ENCODE measurements around the gene PRR20E.
"Not testable (repeated sequence)": the region's sequence is repeated elsewhere in the genome, so short reads cannot be mapped to it uniquely, and the experiment has no call there.

PRR20E gene

GRCh38 chr13:57139781-57140180 lies 27.2 kb upstream of the PRR20E start:
- not testable (repeated sequence) for H2BK5ac ChIP-seq (ENCODE audit: low read length); H3K4me2 ChIP-seq (ENCODE audit: low read length); H2BK120ac ChIP-seq (ENCODE audit: low read depth, low read length); H3K79me1 ChIP-seq (ENCODE audit: low read length); H4K5ac ChIP-seq (ENCODE audit: low read length); H2BK15ac ChIP-seq (replicated peaks; ENCODE audit: low read depth); H3K4me1 ChIP-seq (ENCODE audit: control insufficient read depth, low read depth, low read length); H2AK5ac ChIP-seq (ENCODE audit: low read length); H3K23ac ChIP-seq (ENCODE audit: low read length); H3K79me2 ChIP-seq (ENCODE audit: control insufficient read depth, insufficient read depth, low read length); H3K9ac ChIP-seq (ENCODE audit: low read length); DNase-seq; H3K18ac ChIP-seq (ENCODE audit: low read length); H3K27me3 ChIP-seq (ENCODE audit: insufficient read depth, low read length, poor library complexity); H3K4ac ChIP-seq (ENCODE audit: low read depth, low read length); H3K36me3 ChIP-seq (ENCODE audit: control insufficient read depth, insufficient read depth, low read length); H3K56ac ChIP-seq (ENCODE audit: low read length); H3K27ac ChIP-seq (ENCODE audit: low read depth, low read length); H4K8ac ChIP-seq (ENCODE audit: low read depth, low read length); H3K4me3 ChIP-seq (ENCODE audit: low read length)
- WGBS (ENCODE audit: extremely low coverage, insufficient coverage, low lambda C conversion rate), result no CpG with 5 or more reads among the region's 18 CpGs

- not testable (repeated sequence) for H3K4ac ChIP-seq (ENCODE audit: low read depth, low read length); H3K27me3 ChIP-seq (ENCODE audit: insufficient read depth, low read length, poor library complexity); H3K36me3 ChIP-seq (ENCODE audit: control insufficient read depth, insufficient read depth, low read length); H3K4me1 ChIP-seq (ENCODE audit: control insufficient read depth, low read depth, low read length); H3K56ac ChIP-seq (ENCODE audit: low read length); H4K8ac ChIP-seq (ENCODE audit: low read depth, low read length); H2BK15ac ChIP-seq (replicated peaks; ENCODE audit: low read depth); H3K23ac ChIP-seq (ENCODE audit: low read length); DNase-seq; H3K79me2 ChIP-seq (ENCODE audit: control insufficient read depth, insufficient read depth, low read length); H4K5ac ChIP-seq (ENCODE audit: low read length); H2BK5ac ChIP-seq (ENCODE audit: low read length); H3K79me1 ChIP-seq (ENCODE audit: low read length); H3K9ac ChIP-seq (ENCODE audit: low read length); H3K27ac ChIP-seq (ENCODE audit: low read depth, low read length); H3K4me3 ChIP-seq (ENCODE audit: low read length); H3K18ac ChIP-seq (ENCODE audit: low read length); H2AK5ac ChIP-seq (ENCODE audit: low read length); H2BK120ac ChIP-seq (ENCODE audit: low read depth, low read length); H3K4me2 ChIP-seq (ENCODE audit: low read length)
- no CpG with 5 or more reads among the region's 34 CpGs for WGBS (ENCODE audit: extremely low coverage, insufficient coverage, low lambda C conversion rate)
These were observed 26.6 kb upstream of the PRR20E start, which contains the start of gene PRR20A for GRCh38 chr13:57140235-57140968. Gene PRR20A, plus strand, starts transcription at chr13:57140918. Its CDS starts 387 bp downstream, at chr13:57141305.

GRCh38 chr13:57147188-57147587 lies 19.8 kb upstream of the PRR20E start, which contains the start of gene PRR20B:
Gene PRR20B, plus strand, starts transcription at chr13:57147488. Its CDS starts 387 bp downstream, at chr13:57147875.
- H3K4me3 ChIP-seq (ENCODE audit: low read length); H2BK15ac ChIP-seq (replicated peaks; ENCODE audit: low read depth); H2AK5ac ChIP-seq (ENCODE audit: low read length); H3K9ac ChIP-seq (ENCODE audit: low read length); H3K4me1 ChIP-seq (ENCODE audit: control insufficient read depth, low read depth, low read length); H3K79me2 ChIP-seq (ENCODE audit: control insufficient read depth, insufficient read depth, low read length); H3K56ac ChIP-seq (ENCODE audit: low read length); H2BK5ac ChIP-seq (ENCODE audit: low read length); H3K4ac ChIP-seq (ENCODE audit: low read depth, low read length); H3K36me3 ChIP-seq (ENCODE audit: control insufficient read depth, insufficient read depth, low read length); H4K5ac ChIP-seq (ENCODE audit: low read length); H2BK120ac ChIP-seq (ENCODE audit: low read depth, low read length); DNase-seq; H3K4me2 ChIP-seq (ENCODE audit: low read length); H3K23ac ChIP-seq (ENCODE audit: low read length); H3K27me3 ChIP-seq (ENCODE audit: insufficient read depth, low read length, poor library complexity); H3K27ac ChIP-seq (ENCODE audit: low read depth, low read length); H3K18ac ChIP-seq (ENCODE audit: low read length); H4K8ac ChIP-seq (ENCODE audit: low read depth, low read length); H3K79me1 ChIP-seq (ENCODE audit: low read length): not testable (repeated sequence)
- no CpG with 5 or more reads among the region's 22 CpGs for WGBS (ENCODE audit: extremely low coverage, insufficient coverage, low lambda C conversion rate)

GRCh38 chr13:57148106-57148505 lies 18.9 kb upstream of the PRR20E start:
- H2BK15ac ChIP-seq (replicated peaks; ENCODE audit: low read depth); H3K27ac ChIP-seq (ENCODE audit: low read depth, low read length); H3K27me3 ChIP-seq (ENCODE audit: insufficient read depth, low read length, poor library complexity); H3K79me1 ChIP-seq (ENCODE audit: low read length); H4K8ac ChIP-seq (ENCODE audit: low read depth, low read length); DNase-seq; H3K4me3 ChIP-seq (ENCODE audit: low read length); H3K36me3 ChIP-seq (ENCODE audit: control insufficient read depth, insufficient read depth, low read length); H4K5ac ChIP-seq (ENCODE audit: low read length); H3K56ac ChIP-seq (ENCODE audit: low read length); H3K4me1 ChIP-seq (ENCODE audit: control insufficient read depth, low read depth, low read length); H3K9ac ChIP-seq (ENCODE audit: low read length); H3K4me2 ChIP-seq (ENCODE audit: low read length); H3K79me2 ChIP-seq (ENCODE audit: control insufficient read depth, insufficient read depth, low read length); H3K18ac ChIP-seq (ENCODE audit: low read length); H2BK120ac ChIP-seq (ENCODE audit: low read depth, low read length); H3K23ac ChIP-seq (ENCODE audit: low read length); H2BK5ac ChIP-seq (ENCODE audit: low read length); H2AK5ac ChIP-seq (ENCODE audit: low read length); H3K4ac ChIP-seq (ENCODE audit: low read depth, low read length): not testable (repeated sequence)
- no CpG with 5 or more reads among the region's 14 CpGs for WGBS (ENCODE audit: extremely low coverage, insufficient coverage, low lambda C conversion rate)

- H3K27ac ChIP-seq (ENCODE audit: low read depth, low read length), result not testable (repeated sequence)
These were observed 13.2 kb upstream of the PRR20E start, which contains the start of gene PRR20C for GRCh38 chr13:57153761-57154160. Gene PRR20C, plus strand, starts transcription at chr13:57154061. Its CDS starts 387 bp downstream, at chr13:57154448.

GRCh38 chr13:57160332-57160731 lies 6.7 kb upstream of the PRR20E start, which contains the start of gene PRR20D:
Gene PRR20D, plus strand, starts transcription at chr13:57160632. Its CDS starts 387 bp downstream, at chr13:57161019.
- WGBS (ENCODE audit: extremely low coverage, insufficient coverage, low lambda C conversion rate), result no CpG with 5 or more reads among the region's 22 CpGs
- H4K5ac ChIP-seq (ENCODE audit: low read length); H2BK120ac ChIP-seq (ENCODE audit: low read depth, low read length); DNase-seq; H3K36me3 ChIP-seq (ENCODE audit: control insufficient read depth, insufficient read depth, low read length); H3K23ac ChIP-seq (ENCODE audit: low read length); H3K79me1 ChIP-seq (ENCODE audit: low read length); H3K9ac ChIP-seq (ENCODE audit: low read length); H3K4ac ChIP-seq (ENCODE audit: low read depth, low read length); H3K27me3 ChIP-seq (ENCODE audit: insufficient read depth, low read length, poor library complexity); H3K56ac ChIP-seq (ENCODE audit: low read length); H3K27ac ChIP-seq (ENCODE audit: low read depth, low read length); H4K8ac ChIP-seq (ENCODE audit: low read depth, low read length); H3K79me2 ChIP-seq (ENCODE audit: control insufficient read depth, insufficient read depth, low read length); H3K4me3 ChIP-seq (ENCODE audit: low read length); H3K4me2 ChIP-seq (ENCODE audit: low read length); H2BK5ac ChIP-seq (ENCODE audit: low read length); H3K4me1 ChIP-seq (ENCODE audit: control insufficient read depth, low read depth, low read length); H2BK15ac ChIP-seq (replicated peaks; ENCODE audit: low read depth); H3K18ac ChIP-seq (ENCODE audit: low read length); H2AK5ac ChIP-seq (ENCODE audit: low read length): not testable (repeated sequence)

More at GRCh38 chr13:57153761-57154160, 13.2 kb upstream of the PRR20E start, which contains the start of gene PRR20C:
- not testable (repeated sequence) for H3K18ac ChIP-seq (ENCODE audit: low read length); H3K27me3 ChIP-seq (ENCODE audit: insufficient read depth, low read length, poor library complexity); H3K4me1 ChIP-seq (ENCODE audit: control insufficient read depth, low read depth, low read length); H4K8ac ChIP-seq (ENCODE audit: low read depth, low read length); H3K4me2 ChIP-seq (ENCODE audit: low read length); H3K23ac ChIP-seq (ENCODE audit: low read length); H3K4ac ChIP-seq (ENCODE audit: low read depth, low read length); H3K36me3 ChIP-seq (ENCODE audit: control insufficient read depth, insufficient read depth, low read length); H3K4me3 ChIP-seq (ENCODE audit: low read length); H3K79me1 ChIP-seq (ENCODE audit: low read length); H3K9ac ChIP-seq (ENCODE audit: low read length); H2BK5ac ChIP-seq (ENCODE audit: low read length); H3K56ac ChIP-seq (ENCODE audit: low read length); H4K5ac ChIP-seq (ENCODE audit: low read length); DNase-seq; H3K79me2 ChIP-seq (ENCODE audit: control insufficient read depth, insufficient read depth, low read length); H2BK15ac ChIP-seq (replicated peaks; ENCODE audit: low read depth); H2AK5ac ChIP-seq (ENCODE audit: low read length); H2BK120ac ChIP-seq (ENCODE audit: low read depth, low read length)
- no CpG with 5 or more reads among the region's 22 CpGs for WGBS (ENCODE audit: extremely low coverage, insufficient coverage, low lambda C conversion rate)

Data from mesendoderm (in vitro differentiated cells).